ENCODE data around the gene ALOX12B.
"Not testable (repeated sequence)": the region's sequence is repeated elsewhere in the genome, so short reads cannot be mapped to it uniquely, and the experiment has no call there.

Gene ALOX12B

DNA sequence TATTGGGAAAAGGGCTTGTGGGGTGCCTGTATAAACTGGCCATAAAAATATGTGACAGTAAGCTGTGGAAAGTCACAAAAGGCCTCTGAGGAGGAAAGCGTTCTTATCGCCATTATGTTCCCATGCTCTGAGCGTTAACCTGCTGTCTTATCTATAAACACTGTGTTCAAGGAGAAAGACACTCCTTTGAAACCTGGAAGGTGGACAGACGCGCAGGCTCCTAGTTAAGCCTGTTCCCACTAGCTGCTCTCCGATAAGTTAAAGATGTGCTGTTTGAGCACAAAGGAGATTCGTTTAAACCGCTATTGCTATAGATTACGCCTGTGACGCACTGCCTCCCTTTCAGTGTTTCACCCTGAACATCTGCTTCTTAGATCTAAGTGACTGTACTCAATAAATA, 5.2 kb downstream of the ALOX12B start:
- DNase-seq (ENCODE audit: low read depth) = no peak

DNA sequence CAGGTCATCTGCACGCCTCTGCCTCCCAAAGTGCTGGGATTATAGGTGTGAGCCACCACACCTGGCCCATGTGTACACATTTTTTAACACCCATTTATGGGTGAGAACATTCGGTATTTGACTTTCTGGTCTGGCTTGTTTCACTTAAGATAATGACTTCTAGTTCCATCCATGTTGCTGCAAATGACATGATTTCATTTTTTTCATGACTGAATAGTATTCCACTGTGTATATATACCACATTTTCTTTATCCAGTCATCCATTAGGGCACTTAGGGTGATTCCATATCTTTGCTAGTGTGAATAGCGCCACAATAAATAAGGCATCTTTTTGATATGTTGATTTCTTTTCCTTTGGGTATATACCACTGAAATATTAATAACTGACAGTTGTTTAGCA, 5.6 kb downstream of the ALOX12B start:
- DNase-seq (ENCODE audit: low read depth) = no peak

DNA sequence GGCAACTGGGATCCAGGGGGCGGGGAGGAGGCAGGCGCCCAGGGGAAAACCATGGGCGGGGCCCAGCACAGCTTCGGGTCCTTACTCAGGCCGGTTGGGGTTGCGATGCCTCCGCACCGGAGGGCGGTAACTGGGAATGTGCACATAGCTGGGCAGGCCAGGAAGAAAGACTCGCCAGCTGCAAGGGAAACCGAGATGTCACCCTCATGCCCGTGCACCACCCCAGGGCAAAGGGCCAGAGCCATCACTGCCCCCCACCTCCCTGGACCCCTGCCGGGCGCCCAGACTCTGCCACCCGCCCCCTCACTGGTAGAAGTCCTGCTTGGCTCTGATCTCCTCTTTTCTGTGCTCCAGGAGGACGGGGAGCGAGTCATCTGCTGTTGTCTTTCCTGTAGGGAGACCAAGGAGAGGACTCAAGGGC, 6.7 kb downstream of the ALOX12B start:
- no peak for DNase-seq (ENCODE audit: low read depth)

DNA sequence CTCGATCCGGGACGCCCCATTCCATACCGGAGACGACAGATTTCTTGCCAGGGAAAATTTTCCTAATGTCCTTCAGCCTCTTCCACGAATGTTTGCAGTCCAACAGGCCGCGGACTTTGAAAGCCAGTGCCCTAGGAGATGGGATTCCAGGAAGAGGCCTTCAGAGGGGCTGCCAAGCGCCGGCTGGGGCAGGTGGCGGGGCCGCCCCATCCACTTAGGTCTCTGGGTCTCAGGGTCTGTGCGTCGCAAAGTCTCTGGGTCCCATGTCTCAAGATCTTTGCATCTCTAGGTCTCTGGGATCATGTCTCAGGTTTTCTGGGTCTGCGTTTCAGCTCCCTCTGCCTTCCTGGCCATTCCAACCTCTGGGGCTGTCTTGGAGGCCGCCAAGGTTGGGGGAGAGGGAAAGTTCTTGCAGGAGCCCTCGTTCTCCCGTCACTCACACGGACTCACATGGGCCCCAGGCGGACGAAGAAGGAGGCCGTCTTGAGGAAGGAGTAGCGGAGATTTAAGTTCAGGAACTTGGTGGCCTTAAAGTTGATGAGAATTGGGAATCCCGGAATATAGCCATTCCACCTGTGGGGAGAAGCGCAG, 7.2 kb downstream of the ALOX12B start:
- no peak for DNase-seq (ENCODE audit: low read depth)

- peak; percentile 13 for DNase-seq (ENCODE audit: low read depth)
These were observed 8.0 kb downstream of the ALOX12B start for GRCh38 chr17:8079291-8080207.

- not testable (repeated sequence) for DNase-seq (ENCODE audit: low read depth)
These were observed 9.6 kb downstream of the ALOX12B start for GRCh38 chr17:8077939-8078338.

DNA sequence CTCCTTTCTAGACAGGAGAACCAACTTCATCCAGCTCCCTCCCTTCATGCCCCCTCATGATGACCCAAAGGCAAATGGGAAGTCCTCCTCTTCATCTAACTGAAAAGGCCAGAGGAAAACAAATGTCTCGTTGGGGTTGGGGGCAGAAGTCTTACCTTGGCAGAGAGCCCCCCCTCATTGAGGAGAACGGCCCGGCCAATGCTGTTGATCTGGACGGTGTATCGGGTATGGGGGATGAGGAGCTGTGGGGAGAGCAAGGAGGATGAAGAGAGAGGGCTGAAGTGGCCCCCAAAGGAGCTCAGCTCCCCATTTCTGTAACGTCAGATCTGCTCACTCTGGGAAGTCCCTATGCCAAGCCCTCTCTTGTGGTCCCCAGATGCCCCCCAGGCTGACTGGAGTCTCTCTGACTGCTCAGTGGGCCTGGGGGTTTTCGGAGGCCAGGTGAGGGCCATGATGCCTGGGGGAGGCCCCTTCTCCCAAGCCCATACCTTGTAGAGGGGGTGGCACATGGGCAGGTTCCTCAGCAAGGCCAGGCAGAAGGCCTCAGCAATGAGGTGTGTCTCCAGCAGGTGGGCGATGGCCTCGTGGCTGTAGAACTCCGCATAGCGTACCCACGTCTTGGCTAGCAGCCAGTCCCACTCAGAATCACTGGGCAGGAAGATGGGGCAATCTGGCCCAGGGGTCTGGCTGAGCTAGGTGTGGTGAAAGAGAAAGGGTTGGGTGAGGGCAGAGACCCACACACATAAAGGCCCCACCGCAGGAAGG, 10.8 kb downstream of the ALOX12B start:
- no peak for DNase-seq (ENCODE audit: low read depth)

DNA sequence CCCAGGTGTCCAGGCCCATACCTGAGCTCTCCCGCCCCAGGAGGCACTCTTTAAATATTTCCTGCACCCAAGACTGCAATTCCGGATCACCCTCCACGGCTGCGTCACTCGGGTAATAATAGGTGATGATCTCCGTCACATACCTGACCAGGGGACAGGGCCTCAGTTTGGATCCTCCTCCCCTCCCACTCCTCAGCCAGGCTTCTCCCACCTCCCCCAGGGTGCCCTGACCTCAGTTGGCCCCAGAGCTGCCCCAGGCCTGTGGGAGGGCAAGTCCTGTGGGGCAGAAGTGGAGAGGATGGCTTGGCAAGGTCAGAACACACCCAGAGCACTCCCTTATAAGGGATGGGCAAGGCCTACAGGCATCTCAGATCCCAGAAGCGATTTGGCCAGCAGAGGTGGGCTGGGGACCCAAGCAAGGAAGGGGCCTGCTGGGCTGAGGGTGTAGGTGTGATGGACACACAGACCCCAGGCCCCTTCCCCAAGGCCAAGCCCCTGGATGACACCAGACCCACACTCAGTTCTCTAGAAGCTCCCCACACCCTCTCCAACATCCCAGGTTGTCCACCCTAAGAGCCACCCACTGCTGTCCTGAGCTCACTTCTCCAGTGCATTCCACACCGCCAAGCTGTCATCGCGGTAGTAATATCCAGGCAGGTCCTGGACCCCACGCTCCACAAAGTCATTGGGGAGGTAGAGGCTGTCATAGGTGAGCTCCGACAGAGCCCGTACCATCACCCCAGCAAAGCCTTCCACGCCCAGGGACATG, 11.8 kb downstream of the ALOX12B start:
- DNase-seq (ENCODE audit: low read depth) = no peak

DNA sequence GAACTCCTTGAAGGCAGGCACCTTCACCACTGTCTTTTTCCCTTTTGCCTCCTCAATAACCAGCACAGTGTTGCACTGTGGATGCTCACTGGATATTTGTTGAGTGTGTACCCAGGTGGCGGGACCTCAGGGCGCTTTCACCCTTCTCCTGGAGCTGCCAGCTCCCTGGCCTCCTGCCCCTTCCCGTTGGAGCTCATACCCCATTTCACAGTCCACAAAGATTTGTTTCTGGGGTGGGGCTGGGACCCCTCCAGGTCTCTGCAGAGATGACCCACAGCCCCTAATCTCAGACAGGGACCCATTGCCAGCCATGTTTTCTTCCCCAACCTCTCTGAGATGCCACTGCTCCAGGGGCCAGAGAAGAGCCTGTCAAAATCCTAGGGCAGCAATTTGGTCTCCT, 12.4 kb downstream of the ALOX12B start:
- no peak for DNase-seq (ENCODE audit: low read depth)

GRCh38 chr17:8074554-8074953, 13.0 kb downstream of the ALOX12B start:
- no peak for DNase-seq (ENCODE audit: low read depth)

DNA sequence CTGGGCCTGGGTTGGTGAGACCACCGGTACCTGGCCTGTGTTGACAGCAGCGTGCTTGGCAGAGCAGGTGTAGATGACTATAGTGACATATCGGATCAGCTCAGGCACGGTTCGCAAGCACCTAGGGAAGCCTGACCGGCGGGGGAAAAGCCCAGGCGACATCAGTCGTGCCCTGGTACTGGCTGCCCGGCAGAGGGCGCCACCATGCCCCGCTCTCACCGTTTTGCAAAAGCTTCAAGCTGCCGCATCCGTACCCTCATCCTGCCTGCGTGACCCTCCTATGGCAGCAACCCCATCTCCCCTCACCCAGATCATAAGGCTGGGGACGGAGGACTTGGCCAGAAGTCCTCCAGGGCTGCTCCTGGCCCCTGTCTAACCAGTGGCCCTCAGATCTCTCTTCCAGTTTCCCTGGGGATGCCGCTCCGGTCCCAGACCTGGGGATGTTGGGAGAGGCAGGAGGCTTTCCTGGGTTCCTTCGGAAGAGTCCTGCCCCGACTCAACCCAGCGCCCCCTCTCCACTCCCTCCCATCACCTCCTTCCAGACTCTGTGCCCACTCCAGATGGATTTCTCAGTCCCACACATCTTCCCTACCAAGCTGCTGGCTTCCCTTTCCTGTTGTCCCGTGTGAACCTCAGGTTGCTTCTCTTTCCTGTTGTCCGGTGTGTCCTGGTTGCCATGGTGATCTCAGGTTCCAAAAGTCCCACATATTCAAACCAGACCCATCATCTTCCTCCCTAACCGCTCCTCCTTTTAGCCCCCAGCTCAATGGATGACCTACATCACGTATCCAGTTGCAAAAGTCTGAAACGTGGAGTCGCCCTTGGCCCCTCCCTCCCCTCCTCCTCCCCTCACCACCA, 13.7 kb downstream of the ALOX12B start:
- DNase-seq (ENCODE audit: low read depth) = peak; percentile 42

- DNase-seq (ENCODE audit: low read depth) = no peak
These were observed 14.6 kb downstream of the ALOX12B start for GRCh38 chr17:8072729-8073461.

DNA sequence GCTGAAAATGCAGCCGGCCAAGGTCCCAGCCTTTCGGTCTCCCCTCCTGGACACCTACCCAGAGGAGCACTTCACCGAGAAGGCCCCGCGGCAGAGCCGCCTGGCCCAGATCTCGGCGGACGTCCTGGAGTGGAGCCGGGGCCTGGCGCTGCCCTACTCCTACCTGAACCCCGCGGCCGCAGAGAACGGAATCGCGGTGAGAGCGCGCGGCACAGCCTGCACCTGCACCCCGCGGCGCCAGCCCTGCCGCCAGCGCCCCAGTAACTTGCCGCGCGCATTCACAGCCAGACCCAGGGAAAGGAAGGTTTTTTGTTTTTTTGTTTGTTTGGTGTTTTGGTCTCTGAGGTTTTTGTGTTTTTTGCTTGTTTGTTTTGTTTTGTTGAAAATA, 15.2 kb downstream of the ALOX12B start:
- DNase-seq (ENCODE audit: low read depth) = no peak

DNA sequence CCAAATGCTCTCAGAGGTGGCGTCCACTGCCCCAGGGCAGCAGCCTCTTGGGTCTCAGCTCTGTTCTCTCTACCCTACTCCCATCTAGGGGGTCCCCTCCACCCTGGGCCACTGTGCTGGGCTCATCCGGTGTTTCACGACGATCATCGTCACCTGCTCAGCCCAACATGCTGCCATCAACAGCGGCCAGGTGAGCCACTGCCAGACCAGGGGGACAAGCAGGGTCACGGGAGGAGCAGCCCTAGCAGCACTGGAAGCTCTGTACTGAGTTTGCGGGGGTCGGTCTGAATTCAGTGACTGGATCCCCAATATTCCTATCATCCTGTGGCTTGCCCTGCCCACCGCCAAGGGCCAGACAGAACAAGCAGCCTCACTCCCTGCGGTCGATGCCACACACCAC, 16.0 kb downstream of the ALOX12B start:
- DNase-seq (ENCODE audit: low read depth) = no peak

DNA sequence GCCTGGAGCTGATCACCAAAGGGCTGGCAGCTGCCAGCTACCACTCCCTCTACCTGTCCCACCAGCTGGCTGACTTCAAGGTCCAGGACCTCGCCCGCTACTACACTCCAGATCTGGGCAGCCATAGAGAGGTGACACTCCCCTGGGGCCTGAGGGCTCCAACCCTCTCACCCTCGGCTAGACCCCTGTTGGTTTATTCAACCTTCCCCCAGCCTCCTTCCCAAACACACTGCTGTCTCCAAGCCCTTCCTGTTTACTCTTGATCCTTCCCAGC, 18.0 kb downstream of the ALOX12B start:
- no peak for DNase-seq (ENCODE audit: low read depth)

- no peak for DNase-seq (ENCODE audit: low read depth)
These were observed 18.6 kb downstream of the ALOX12B start for GRCh38 chr17:8068736-8069586.

GRCh38 chr17:8067806-8068205, 19.7 kb downstream of the ALOX12B start:
- DNase-seq (ENCODE audit: low read depth) = no peak

DNA sequence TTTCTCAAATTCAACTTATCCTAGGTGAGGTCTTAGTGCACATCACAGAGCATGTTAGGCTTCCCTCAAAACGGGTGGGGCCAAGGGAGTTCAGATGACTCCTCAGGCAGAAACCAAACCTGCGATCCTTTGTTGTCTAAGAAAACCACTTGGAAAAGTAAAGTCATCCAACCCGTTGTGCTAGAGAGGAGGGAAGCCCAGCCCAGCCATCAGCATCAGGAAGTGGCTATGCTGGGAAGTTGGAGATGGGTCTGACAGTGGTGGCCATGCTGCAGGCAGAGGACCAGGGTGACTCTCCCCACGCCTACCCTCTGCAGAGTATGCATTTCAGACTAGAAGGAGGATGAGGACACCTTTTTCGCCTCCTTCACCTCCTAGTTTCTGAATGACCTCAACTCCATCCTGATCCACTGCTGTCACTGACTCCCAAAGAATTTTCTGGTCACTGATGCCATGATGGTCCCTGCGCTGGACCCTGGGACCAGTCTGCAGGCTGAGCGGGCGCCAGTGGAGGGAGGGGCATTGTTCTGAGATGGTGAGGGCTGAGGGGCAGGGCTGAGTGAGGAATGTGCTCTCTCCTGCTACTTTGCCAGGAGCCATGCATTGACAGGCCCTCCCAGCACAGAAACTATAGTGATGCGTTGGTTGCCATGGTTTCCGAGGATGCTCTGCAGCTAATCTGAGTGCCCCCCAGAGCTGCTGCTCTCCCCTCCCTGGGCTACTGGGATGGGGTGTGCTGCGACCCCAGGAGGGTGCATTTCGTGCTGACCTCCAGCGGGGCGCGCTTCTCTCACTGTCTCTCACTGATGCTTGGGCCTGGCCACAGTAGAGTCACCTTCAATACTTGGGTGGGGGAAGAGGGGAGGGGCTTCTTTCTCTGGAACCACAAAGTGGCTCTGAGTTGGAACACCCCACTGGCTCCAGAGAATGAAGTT, 20.4 kb downstream of the ALOX12B start:
- no peak for DNase-seq (ENCODE audit: low read depth)
